ENCODE results near the gene DYNLL1.
"Not testable (repeated sequence)": the region's sequence is repeated elsewhere in the genome, so short reads cannot be mapped to it uniquely, and the experiment has no call there.

DYNLL1 gene

GRCh38 chr12:120495731-120496412, at the start of gene DYNLL1:
Gene DYNLL1, plus strand, starts transcription at chr12:120496113. Its CDS starts 309 bp downstream, at chr12:120496422.
- DNase-seq (ENCODE audit: low spot score) = peak; percentile 99

DNA sequence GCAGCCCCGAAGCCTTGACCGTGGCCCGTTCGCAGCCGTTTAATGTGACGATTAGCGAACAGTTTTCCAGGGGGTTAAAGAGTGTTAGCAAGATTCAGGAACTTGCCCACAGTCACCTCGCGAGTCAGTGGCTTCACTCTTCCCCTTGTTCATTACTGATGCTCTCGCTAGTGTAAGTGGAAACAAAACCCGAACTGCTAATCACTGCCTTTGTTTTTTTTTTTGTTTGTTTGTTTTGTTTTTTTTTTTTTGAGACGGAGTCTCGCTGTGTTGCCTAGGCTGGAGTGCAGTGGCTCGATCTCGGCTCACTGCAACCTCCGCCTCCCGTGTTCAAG, 49.1 kb upstream of the DYNLL1 start:
- DNase-seq (ENCODE audit: low spot score) = not testable (repeated sequence)

DNA sequence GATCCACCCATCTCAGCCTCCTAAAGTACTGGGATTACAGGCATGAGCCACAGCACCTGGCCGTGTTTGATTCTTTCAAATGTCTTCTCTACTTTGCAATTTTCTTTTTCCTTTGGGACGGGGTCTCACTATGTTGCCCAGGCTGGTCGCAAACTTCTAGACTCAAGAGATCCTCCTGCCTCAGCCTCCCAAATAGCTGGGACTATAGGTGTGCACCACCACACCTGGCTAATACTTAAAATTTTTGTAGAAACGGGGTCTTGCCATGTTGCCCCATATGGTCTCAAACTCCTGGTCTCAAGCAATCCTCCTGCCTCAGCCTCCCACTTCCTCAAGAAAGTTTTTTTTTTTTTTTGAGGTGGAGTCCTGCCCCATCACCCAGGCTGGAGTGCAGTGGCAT, 47.9 kb upstream of the DYNLL1 start:
- DNase-seq (ENCODE audit: low spot score) = no peak

- not testable (repeated sequence) for DNase-seq (ENCODE audit: low spot score)
These were observed 43.4 kb upstream of the DYNLL1 start for GRCh38 chr12:120452524-120452923.

DNA sequence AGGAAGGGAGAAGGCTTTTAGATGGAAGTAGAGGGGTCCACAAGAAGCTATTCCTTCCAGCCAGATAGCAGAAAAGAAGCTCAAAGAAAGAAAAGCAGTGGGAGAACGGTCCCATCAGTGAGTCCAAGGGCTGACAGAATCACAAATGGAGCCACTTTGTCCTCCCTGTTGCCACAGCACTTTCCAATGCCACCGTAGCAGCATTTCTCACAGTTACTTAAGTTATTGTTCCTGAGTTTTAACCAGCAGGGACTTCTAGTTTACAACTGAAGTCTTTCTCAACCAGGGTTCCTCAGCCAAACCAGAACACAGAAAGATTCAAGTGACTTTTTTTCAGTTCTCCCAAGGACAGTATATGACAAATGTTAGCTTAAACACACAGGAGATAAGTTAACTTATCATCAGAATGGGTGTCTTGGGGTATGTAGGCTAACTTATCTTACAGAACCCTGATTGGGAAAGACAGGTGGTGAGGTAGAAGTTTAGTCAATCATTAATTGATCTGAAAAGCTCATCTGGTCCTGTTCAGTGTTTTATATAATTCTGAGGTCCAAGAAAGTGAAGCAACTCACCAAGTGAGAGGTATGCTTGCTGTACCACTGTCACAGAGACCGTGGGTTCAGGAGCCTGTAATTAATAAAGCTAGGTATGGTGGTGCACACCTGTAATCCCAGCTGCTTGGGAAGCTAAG, 42.7 kb upstream of the DYNLL1 start:
- no peak for DNase-seq (ENCODE audit: low spot score)

DNA sequence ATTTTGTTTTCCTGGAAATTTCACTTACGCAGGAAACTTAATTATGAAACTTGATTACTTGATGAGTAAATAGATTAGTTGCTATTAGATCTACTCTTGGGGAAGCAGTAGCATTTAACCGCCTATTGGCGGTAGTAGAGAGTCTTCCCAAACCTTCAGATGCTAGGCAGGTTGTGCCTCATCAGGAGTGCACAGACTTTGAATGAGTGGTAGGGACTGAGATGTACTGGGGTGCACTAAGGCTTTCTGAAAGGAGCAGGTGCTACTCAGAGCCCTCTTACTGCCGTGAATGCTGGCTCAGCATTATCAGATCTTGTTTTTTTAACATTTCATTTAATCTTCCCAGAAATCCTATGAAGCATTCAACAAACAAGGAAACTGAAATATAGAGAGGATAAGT, 41.9 kb upstream of the DYNLL1 start:
- peak; percentile 61 for DNase-seq (ENCODE audit: low spot score)

GRCh38 chr12:120455302-120455701, 40.6 kb upstream of the DYNLL1 start:
- no peak for DNase-seq (ENCODE audit: low spot score)

DNA sequence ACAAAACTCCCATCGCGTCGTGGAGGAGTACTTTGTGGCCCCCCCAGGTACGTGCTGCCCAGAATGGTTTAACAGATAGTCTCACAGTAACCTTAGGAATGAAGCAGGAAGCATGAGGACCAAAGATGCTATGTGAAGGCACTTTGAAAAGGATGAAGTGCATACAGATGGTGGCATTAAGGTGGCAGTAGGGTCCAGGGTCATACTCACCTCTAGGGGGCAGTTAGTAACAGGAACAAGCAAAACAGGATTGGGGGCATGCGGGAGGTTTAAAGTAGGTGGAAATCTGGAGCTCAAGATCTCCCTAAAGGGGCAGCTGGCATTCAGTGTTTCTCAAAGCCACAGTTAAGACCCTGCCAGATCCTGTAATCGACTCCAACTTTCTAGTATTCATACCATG, 38.8 kb upstream of the DYNLL1 start:
- DNase-seq (ENCODE audit: low spot score) = no peak

- no peak for DNase-seq (ENCODE audit: low spot score)
These were observed 35.8 kb upstream of the DYNLL1 start for GRCh38 chr12:120460157-120460556.

DNA sequence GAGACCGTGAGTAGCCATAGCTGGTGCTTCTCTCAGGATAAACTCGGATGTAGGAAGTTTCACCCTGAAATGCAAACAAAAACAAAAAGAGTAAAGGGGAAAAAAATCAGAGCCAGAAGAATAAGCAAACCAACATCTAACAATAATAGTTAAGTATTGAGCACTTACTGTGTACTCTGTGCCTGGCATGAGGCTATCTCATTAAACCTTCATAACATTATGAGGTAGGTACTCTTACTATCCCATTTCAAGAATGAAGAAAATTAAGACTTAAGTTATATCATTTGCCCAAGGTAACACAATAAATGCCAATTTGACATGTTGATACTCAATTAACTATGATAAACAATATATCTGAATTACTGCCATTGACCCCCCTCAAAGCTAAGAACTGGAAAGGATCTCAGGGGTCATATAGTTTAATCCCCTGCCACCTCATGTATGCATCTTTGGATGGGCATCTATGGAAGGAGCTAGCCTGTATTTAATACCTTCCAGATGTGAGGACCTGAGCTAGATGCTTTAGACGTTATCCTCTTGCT, 33.7 kb upstream of the DYNLL1 start:
- DNase-seq (ENCODE audit: low spot score) = no peak

GRCh38 chr12:120463712-120464111, 32.2 kb upstream of the DYNLL1 start:
- DNase-seq (ENCODE audit: low spot score) = no peak

DNA sequence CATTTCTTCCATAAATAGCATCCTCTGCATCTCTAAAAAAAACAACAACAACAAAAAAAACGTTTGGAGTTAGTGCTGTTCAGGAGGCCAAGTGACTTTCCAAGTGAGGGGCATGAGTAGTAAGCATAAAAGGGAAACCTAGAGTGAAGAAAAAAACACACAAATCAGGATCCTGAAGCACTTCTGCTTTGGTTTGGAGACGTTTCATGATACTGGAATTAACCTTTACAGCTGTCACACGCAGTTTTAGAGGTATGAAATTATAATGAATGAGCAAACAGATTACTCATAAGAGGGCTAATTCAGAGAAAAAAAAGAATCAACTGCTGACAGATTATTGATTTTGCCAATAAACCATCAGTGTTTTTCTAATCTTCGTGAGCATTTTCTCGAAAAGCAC, 30.2 kb upstream of the DYNLL1 start:
- no peak for DNase-seq (ENCODE audit: low spot score)

GRCh38 chr12:120466560-120467315, 29.2 kb upstream of the DYNLL1 start:
- DNase-seq (ENCODE audit: low spot score) = peak; percentile 34

GRCh38 chr12:120467439-120467838, 28.5 kb upstream of the DYNLL1 start:
- no peak for DNase-seq (ENCODE audit: low spot score)

- peak; percentile 23 for DNase-seq (ENCODE audit: low spot score)
These were observed 27.5 kb upstream of the DYNLL1 start for GRCh38 chr12:120468325-120468820.

DNA sequence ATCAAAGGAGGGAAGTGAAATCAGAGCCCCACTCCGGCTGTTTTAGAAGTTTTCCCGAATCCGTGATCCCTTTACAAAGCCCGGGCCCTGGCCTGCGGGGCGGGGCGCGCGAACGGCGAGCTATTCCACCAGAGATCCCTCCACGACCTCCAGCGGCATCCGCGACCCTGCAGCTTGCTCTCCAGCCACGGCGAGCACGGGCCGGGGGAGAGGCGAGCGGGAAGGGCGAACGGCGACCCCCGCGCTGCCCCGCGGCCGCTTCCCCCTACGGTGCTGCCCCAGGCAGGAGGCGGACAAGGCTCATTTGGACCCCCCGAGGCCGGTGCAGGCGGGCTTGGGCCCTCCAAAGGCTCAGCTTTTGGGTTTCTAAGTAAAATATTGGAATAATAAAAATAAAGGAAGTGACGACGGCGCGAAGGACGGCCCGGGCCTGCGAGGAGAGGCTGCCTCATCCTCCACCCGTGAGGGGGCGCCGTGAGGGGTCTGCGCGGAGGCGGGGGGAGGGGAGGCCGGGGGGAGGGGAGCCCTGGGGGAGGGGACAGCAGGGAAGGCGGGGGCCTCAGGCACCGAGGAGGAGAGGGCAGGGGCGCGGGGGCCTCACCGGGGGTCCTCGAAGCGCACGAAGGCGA, 27.0 kb upstream of the DYNLL1 start:
- DNase-seq (ENCODE audit: low spot score) = no peak

DNA sequence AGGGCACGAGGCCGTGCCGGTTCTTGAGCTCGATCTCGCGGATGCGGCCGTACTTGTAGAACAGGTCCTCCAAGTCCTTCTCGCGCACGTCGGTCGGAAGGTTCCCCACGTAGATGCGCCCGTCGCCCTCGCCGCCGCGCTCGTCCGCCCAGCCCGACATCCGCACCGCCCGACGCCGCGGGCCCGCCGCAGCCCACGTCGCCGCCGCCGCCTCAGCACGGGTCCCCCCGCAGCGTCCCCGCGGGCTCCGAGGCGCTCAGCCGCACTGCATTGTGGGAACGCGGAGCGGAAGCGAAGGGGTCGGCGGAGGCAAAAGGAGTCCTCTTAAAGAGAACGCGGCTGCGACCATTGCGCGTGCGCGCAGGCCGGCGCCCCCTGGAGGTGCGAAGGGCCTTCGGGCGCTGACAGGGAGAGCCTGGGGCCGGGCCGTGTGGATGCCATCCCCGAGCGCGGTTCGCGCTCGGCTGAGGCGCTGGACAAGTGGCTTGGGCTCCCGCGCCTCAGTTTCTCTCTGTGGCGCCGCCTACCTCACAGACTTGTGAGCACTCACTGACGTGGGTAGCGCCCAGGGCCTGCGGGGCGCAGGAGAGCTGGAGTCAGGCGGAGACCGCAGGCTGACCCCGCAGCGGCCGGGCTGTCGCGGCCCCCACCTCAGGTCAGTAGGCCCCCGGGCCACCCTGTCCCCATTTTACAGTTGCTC, 26.3 kb upstream of the DYNLL1 start, which contains the start of gene SRSF9:
TSS of gene SRSF9 (minus strand) at position 299 of the 700 bp plus-strand sequence. CDS start at position 160, 139 bp downstream.
- peak; percentile 99 for DNase-seq (ENCODE audit: low spot score)

GRCh38 chr12:120470150-120470784, 25.6 kb upstream of the DYNLL1 start:
- no peak for DNase-seq (ENCODE audit: low spot score)

- DNase-seq (ENCODE audit: low spot score) = no peak
These were observed 23.4 kb upstream of the DYNLL1 start for GRCh38 chr12:120472521-120472920.

- no peak for DNase-seq (ENCODE audit: low spot score)
These were observed 21.9 kb upstream of the DYNLL1 start for GRCh38 chr12:120473807-120474615.
